Naive thymus-derived CD4-positive, alpha-beta T cell (primary cell): Measurements from ENCODE around the gene ZNF385B. TPM values are rescaled to one million over a fixed set of nuclear protein-coding genes. Genes with fewer than 3 reads are reported as not detected.

Experiments used
- ATAC-seq: fragments of 150-1000 bp; cut with Tn5 transposase; 2 replicates; pipeline ENCODE4 v1.10.0; 2021; ENCODE audit warnings: mild to moderate bottlenecking, moderate library complexity
- CTCF ChIA-PET: fragments of 350-600 bp; sonication (Branson Sonifier 250); formaldehyde crosslinking; loops from one replicate; lab custom pipeline; 2021; ENCODE audit warnings: antibody characterized with exemption; lab: Charles Lee
- POLR2A ChIA-PET: fragments of 350-600 bp; sonication (Branson Sonifier 250); formaldehyde crosslinking; loops from one replicate; lab custom pipeline; 2021; ENCODE audit warnings: antibody characterized with exemption, inconsistent platforms; lab: Charles Lee
- DNase-seq, 9 donors: peaks; one replicate each; pipeline versions ENCODE4 v3.0.0 to v3.0.0-alpha.2; 2020 to 2022; ENCODE audit warnings: mixed read lengths in 1 of 9
- H3K27ac ChIP-seq: one replicate; pipeline ENCODE4 v1.7.0; 2013; ENCODE audit warnings: mild to moderate bottlenecking, low read depth, low read length, moderate library complexity
- H3K27me3 ChIP-seq, 2 donors: one replicate each; pipeline ENCODE4 v1.7.0; 2013; ENCODE audit warnings: low read length in 2 of 2, mild to moderate bottlenecking in 2 of 2, moderate library complexity in 2 of 2; ENCODE audit not compliant: control insufficient read depth in 2 of 2, insufficient read depth in 2 of 2
- H3K36me3 ChIP-seq, 3 experiments: 1 replicate in 2 of 3; 2 replicates in 1 of 3; pipeline ENCODE4 v1.7.0; 2013; ENCODE audit warnings: low read length in 3 of 3, mild to moderate bottlenecking in 3 of 3, moderate library complexity in 1 of 3; ENCODE audit not compliant: insufficient read depth in 3 of 3, control insufficient read depth in 2 of 3
- H3K4me1 ChIP-seq, 2 donors: one replicate each; pipeline ENCODE4 v1.7.0; 2013; ENCODE audit warnings: low read length in 2 of 2, mild to moderate bottlenecking in 2 of 2, moderate library complexity in 1 of 2; ENCODE audit not compliant: control insufficient read depth in 2 of 2, insufficient read depth in 2 of 2
- H3K4me3 ChIP-seq: 2 replicates; pipeline ENCODE4 v1.7.0; 2013; ENCODE audit warnings: mild to moderate bottlenecking, low read length
- H3K9me3 ChIP-seq, 3 experiments: 1 replicate in 2 of 3; 2 replicates in 1 of 3; pipeline ENCODE4 v1.7.0; 2013; ENCODE audit warnings: low read length in 3 of 3; ENCODE audit not compliant: control insufficient read depth in 2 of 3
- H3K27ac Mint-ChIP-seq, 9 donors: one replicate each; pipeline ENCODE4 v1.8.0; 2020 to 2022; ENCODE audit warnings: mixed read lengths in 9 of 9, mild to moderate bottlenecking in 8 of 9, moderate library complexity in 5 of 9, inconsistent platforms in 2 of 9
- H3K27me3 Mint-ChIP-seq, 5 donors: one replicate each; pipeline ENCODE4 v1.8.0; 2021 to 2022; ENCODE audit warnings: mixed read lengths in 5 of 5, mild to moderate bottlenecking in 1 of 5
- H3K36me3 Mint-ChIP-seq, 5 donors: one replicate each; pipeline ENCODE4 v1.8.0; 2020 to 2022; ENCODE audit warnings: mixed read lengths in 5 of 5, mild to moderate bottlenecking in 3 of 5, inconsistent platforms in 1 of 5
- H3K4me1 Mint-ChIP-seq, 7 donors: one replicate each; pipeline ENCODE4 v1.8.0; 2020 to 2022; ENCODE audit warnings: mixed read lengths in 7 of 7, mild to moderate bottlenecking in 3 of 7, inconsistent platforms in 1 of 7
- H3K4me3 Mint-ChIP-seq, 10 donors: one replicate each; pipeline ENCODE4 v1.8.0; 2020 to 2022; ENCODE audit warnings: mild to moderate bottlenecking in 10 of 10, mixed read lengths in 10 of 10, moderate library complexity in 6 of 10, inconsistent platforms in 2 of 10
- H3K9me3 Mint-ChIP-seq, 11 donors: one replicate each; pipeline ENCODE4 v1.8.0; 2020 to 2022; ENCODE audit warnings: mixed read lengths in 11 of 11, mild to moderate bottlenecking in 4 of 11, inconsistent platforms in 1 of 11, moderate library complexity in 1 of 11
- intact Hi-C, 2 donors: fragments of 100-400 bp; cut with micrococcal nuclease; formaldehyde crosslinking; loops; one replicate each; pipeline ENCODE4 v1.15.1; 2023
- polyA plus RNA-seq, 2 donors: library from polyadenylated mRNA; unstranded; fragments of 300-500 nt; fragmentation: Illumina TruSeq; gene quantifications; one replicate each; pipeline ENCODE4 v1.2.3, GENCODE V29; 2021
- total RNA-seq, 6 experiments: library from RNA in 5 of 6; stranded (reverse) in 5 of 6; gene quantifications; 1 replicate in 5 of 6; 2 replicates in 1 of 6; pipeline ENCODE4 v1.2.3 and lab custom pipeline; 2021 to 2026

The ZNF385B gene
- total and polyA plus RNA-seq, 7 experiments from 2014 or later: not detected

DNA sequence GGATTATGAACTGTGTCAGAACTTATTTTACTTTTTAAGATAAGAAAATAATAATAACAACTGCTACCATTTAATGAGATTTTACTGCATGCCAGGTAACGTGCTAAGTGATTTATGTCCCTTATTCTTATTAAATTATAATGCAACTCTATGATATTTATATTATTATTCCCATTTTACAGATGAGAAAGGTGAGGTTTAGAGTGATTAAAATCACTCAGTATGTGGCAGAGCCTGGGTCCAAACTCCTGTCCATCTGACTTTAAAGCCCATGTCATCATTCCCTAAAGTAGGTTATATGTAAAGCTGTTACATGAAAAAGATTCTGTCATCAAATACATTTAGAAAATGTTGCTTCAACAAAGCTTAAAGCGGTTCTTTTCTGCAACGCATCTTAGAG is 308.0 kb downstream of the ZNF385B start:
- Histone ChIP-seq H3K27me3 (no peaks in the 10 kb centered on the region), H3K4me1 (no peaks in the 10 kb centered on the region), H3K36me3 (no peaks in the 10 kb centered on the region), H3K27ac (no peak overlapping the region), H3K4me3 (no peak overlapping the region), H3K9me3 (no peaks in the 10 kb centered on the region)
- H3K4me3 Mint-ChIP-seq: no peak overlapping the region
- DNase-seq (no peak), ATAC-seq (no peak)
- ChIA-PET POLR2A (no interaction called here), CTCF (no interaction called here)
- intact Hi-C loops: no loop called here
- H3K27ac Mint-ChIP-seq: no peak overlapping the region
- H3K9me3 Mint-ChIP-seq: peaks cover 0 to 2% (median 0%) of the 10 kb centered on the region in 11 donors
- peaks cover 0 to 17% (median 0%) of the 10 kb centered on the region in 5 donors for H3K27me3 Mint-ChIP-seq
- no peaks in the 10 kb centered on the region for H3K4me1 Mint-ChIP-seq
- H3K36me3 Mint-ChIP-seq: no peaks in the 10 kb centered on the region

DNA sequence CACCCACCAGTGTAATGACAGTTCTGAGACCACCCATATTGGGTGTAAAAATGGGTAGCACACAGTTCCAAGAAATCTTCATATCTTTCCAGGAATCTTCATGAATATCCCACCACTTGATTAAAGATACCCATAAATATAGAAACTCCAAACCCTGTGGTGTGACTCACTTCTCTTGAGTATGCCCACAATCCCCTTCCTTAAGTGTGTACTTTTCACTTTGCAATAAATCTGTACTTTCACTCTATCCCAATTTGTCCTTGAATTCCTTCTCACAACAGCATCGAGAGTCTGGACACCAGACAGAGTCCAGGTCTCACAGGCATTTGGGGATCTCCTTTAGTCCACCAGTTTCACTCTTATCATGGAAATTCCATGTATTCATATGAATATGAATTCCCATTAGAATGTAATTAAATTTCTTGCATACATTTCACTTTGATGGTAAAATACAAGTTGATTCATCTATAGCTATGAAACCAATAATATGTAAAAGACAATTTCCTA is 309.8 kb downstream of the ZNF385B start:
- H3K27me3 Mint-ChIP-seq: peaks cover 0 to 17% (median 0%) of the 10 kb centered on the region in 5 donors
- no peak overlapping the region for H3K27ac Mint-ChIP-seq
- no peak overlapping the region for H3K4me3 Mint-ChIP-seq
- no peak overlapping the region for H3K27ac ChIP-seq
- H3K9me3 ChIP-seq: no peaks in the 10 kb centered on the region
- no peaks in the 10 kb centered on the region for H3K36me3 Mint-ChIP-seq
- peaks cover 0 to 2% (median 0%) of the 10 kb centered on the region in 11 donors for H3K9me3 Mint-ChIP-seq
- H3K4me3 ChIP-seq: no peak overlapping the region
- DNase-seq (no peak), ATAC-seq (no peak)
- ChIA-PET POLR2A (no interaction called here), CTCF (no interaction called here)
- no peaks in the 10 kb centered on the region for H3K4me1 ChIP-seq
- intact Hi-C loops: no loop called here
- no peaks in the 10 kb centered on the region for H3K36me3 ChIP-seq
- no peaks in the 10 kb centered on the region for H3K27me3 ChIP-seq
- H3K4me1 Mint-ChIP-seq: no peaks in the 10 kb centered on the region

DNA sequence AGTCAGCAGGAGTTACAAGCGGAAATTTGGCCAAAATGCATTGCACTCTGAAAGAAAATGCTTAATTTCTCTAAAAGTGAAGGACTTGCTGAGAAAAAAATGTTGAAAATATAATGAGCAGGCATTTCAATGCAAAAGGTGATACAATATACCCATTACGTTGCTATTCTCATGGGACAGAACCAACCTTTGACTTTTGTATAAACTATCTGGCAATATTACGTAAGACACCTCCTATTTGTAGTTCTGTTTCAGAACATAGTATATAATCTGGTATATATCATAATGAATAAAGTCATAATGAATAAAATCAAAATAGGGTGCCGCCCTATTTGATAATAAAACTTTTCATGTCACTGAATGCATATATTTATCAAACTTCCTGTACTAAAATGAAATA is 310.6 kb downstream of the ZNF385B start:
- ATAC-seq: no peak
- Mint-ChIP-seq H3K4me1 (no peaks in the 10 kb centered on the region), H3K9me3 (peaks cover 0 to 4% (median 0%) of the 10 kb centered on the region in 11 donors), H3K27ac (no peak overlapping the region), H3K4me3 (no peak overlapping the region), H3K36me3 (no peaks in the 10 kb centered on the region), H3K27me3 (peaks cover 0 to 17% (median 0%) of the 10 kb centered on the region in 5 donors)
- Histone ChIP-seq H3K36me3 (no peaks in the 10 kb centered on the region), H3K4me1 (no peaks in the 10 kb centered on the region), H3K4me3 (no peak overlapping the region), H3K9me3 (no peaks in the 10 kb centered on the region), H3K27me3 (no peaks in the 10 kb centered on the region), H3K27ac (no peak overlapping the region)
- DNase-seq: no peak
- POLR2A ChIA-PET: no interaction called here
- CTCF ChIA-PET: no interaction called here
- intact Hi-C loops: no loop called here

DNA sequence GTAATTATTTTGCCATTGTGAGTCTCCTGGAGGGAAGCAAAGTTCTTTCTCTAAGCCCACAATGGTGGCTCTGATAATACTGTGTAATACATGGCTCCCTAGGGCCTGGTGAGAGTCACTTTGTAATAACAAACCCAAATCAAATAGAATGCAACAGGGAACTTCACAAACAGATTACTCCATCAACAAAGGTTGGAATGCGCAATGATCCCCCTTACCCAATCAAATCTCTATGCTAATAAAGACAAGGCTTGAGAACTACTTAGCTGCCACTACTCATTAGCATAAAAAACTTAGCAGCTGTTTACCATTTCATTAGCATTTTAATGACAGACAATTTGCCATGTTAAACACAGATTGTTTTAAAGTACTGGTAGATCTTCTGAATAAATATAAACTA is 311.2 kb downstream of the ZNF385B start:
- Mint-ChIP-seq H3K9me3 (peaks cover 0 to 5% (median 0%) of the 10 kb centered on the region in 11 donors), H3K4me1 (no peaks in the 10 kb centered on the region), H3K36me3 (no peaks in the 10 kb centered on the region), H3K27me3 (peaks cover 0 to 17% (median 0%) of the 10 kb centered on the region in 5 donors), H3K27ac (no peak overlapping the region), H3K4me3 (no peak overlapping the region)
- Histone ChIP-seq H3K9me3 (no peaks in the 10 kb centered on the region), H3K27me3 (no peaks in the 10 kb centered on the region), H3K4me1 (no peaks in the 10 kb centered on the region), H3K36me3 (no peaks in the 10 kb centered on the region), H3K4me3 (no peak overlapping the region), H3K27ac (no peak overlapping the region)
- POLR2A ChIA-PET: no interaction called here
- no peak for DNase-seq
- no peak for ATAC-seq
- intact Hi-C loops: no loop called here
- CTCF ChIA-PET: no interaction called here

DNA sequence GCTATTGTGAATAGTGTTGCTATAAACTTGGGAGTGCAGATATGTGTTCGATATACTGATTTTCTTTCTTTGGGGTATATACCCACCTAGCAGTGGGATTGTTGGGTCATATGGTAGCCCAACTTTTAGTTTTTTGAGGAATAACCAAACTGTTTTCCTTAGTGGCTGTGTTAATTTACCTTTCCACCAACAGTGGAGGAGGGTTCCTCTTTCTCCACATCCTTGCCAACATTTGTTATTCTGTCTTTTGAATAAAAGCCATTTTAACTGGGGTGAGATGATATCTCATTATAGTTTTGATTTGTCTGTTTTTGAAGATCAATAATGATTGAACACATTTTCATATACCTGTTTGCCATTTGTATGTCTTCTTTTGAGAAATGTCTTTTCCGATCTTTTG is 314.8 kb downstream of the ZNF385B start:
- intact Hi-C loops: no loop called here
- CTCF ChIA-PET: no interaction called here
- Mint-ChIP-seq H3K27me3 (peaks cover 0 to 17% (median 0%) of the 10 kb centered on the region in 5 donors), H3K4me1 (no peaks in the 10 kb centered on the region), H3K9me3 (peaks cover 0 to 7% (median 0%) of the 10 kb centered on the region in 11 donors), H3K4me3 (no peak overlapping the region), H3K36me3 (no peaks in the 10 kb centered on the region), H3K27ac (no peak overlapping the region)
- Histone ChIP-seq H3K27ac (no peak overlapping the region), H3K9me3 (no peaks in the 10 kb centered on the region), H3K27me3 (no peaks in the 10 kb centered on the region), H3K4me3 (no peak overlapping the region), H3K36me3 (no peaks in the 10 kb centered on the region), H3K4me1 (no peaks in the 10 kb centered on the region)
- POLR2A ChIA-PET: no interaction called here
- ATAC-seq (no peak), DNase-seq (no peak)

DNA sequence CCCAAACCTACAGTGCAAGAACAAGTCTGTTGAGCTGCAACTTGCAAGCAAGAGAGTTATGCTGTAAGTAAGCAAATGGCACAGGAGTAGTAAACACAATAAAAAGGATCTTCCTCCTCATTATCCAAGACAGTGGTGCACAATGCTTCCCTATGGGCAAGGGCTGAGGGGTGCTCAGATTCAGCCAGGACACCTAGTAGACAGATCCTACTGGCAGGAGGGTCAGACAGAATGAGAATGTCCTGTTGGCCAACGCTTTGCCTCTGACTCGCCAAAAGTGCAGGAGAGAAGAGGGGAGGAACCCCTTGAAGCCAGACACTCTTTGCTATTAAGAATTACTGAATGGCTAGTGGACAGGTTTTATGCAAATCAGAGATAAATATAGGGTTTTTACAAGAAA is 316.4 kb downstream of the ZNF385B start:
- H3K9me3 ChIP-seq: no peaks in the 10 kb centered on the region
- DNase-seq (no peak), ATAC-seq (no peak)
- H3K4me3 ChIP-seq: no peak overlapping the region
- Mint-ChIP-seq H3K36me3 (no peaks in the 10 kb centered on the region), H3K9me3 (peaks cover 0 to 7% (median 0%) of the 10 kb centered on the region in 11 donors), H3K27me3 (peaks cover 0 to 9% (median 0%) of the 10 kb centered on the region in 5 donors), H3K4me1 (no peaks in the 10 kb centered on the region), H3K4me3 (no peak overlapping the region), H3K27ac (no peak overlapping the region)
- ChIA-PET POLR2A (no interaction called here), CTCF (no interaction called here)
- no peaks in the 10 kb centered on the region for H3K36me3 ChIP-seq
- H3K27me3 ChIP-seq: no peaks in the 10 kb centered on the region
- intact Hi-C loops: loop anchor here in 1 of 2 donors (2.0 kb wide), 1 partner anchor 14 kb away; no protein-coding TSS in a partner anchor
- H3K27ac ChIP-seq: no peak overlapping the region
- H3K4me1 ChIP-seq: no peaks in the 10 kb centered on the region

DNA sequence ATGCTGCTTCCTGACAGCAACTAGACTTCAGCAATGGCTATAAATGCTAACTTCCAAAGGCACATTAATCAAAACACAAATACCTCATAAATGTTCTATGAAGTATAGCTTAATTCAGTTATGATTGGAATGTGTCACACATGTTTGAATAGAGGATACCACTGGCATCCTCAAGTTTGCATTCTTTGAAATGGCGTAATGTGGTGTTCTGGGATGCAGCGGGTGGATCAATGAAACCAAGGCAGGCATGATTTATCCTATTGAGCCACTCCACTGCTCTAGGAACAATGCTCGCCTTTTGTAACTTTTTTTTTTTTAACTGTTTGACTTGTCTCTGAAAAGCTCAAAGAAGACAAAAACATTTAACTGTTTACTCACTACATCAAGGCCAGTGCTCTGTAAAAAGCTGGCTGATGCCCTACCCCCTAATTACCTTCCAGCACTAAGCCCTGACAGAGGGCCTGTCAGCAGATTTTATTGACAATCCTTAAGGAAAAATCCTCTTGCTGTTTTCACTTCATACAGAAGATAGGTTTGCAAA is 318.0 kb downstream of the ZNF385B start:
- Histone ChIP-seq H3K36me3 (no peaks in the 10 kb centered on the region), H3K27me3 (no peaks in the 10 kb centered on the region), H3K4me3 (no peak overlapping the region), H3K9me3 (no peaks in the 10 kb centered on the region), H3K4me1 (no peaks in the 10 kb centered on the region), H3K27ac (no peak overlapping the region)
- intact Hi-C loops: no loop called here
- ChIA-PET CTCF (interaction anchor here (1.1 kb wide), 1 partner anchor 69 kb away, joined by 3 read pairs; no protein-coding TSS in a partner anchor), POLR2A (no interaction called here)
- peaks cover 0 to 11% (median 4%) of the 10 kb centered on the region in 11 donors for H3K9me3 Mint-ChIP-seq
- DNase-seq (no peak), ATAC-seq (no peak)
- no peaks in the 10 kb centered on the region for H3K4me1 Mint-ChIP-seq
- H3K27ac Mint-ChIP-seq: no peak overlapping the region
- no peak overlapping the region for H3K4me3 Mint-ChIP-seq
- H3K27me3 Mint-ChIP-seq: peaks cover 0 to 3% (median 0%) of the 10 kb centered on the region in 5 donors
- H3K36me3 Mint-ChIP-seq: peaks cover 0 to 3% (median 0%) of the 10 kb centered on the region in 5 donors
